SK-N-SH (cell line): Measurements from ENCODE around the gene ZNF503. TPM values are rescaled to one million over a fixed set of nuclear protein-coding genes. Genes with fewer than 3 reads are reported as not detected.

ENCODE experiments used
- CTCF ChIA-PET: fragments of 300-600, 350-600 bp; formaldehyde crosslinking; extraction: SDS; loops from one replicate; lab custom pipeline; 2021; lab: Yijun Ruan, JAX
- POLR2A ChIA-PET: fragments of 350-600 bp; sonication (Branson Sonifier 250); formaldehyde crosslinking; extraction: SDS; loops from one replicate; lab custom pipeline; 2020; ENCODE audit warnings: antibody characterized with exemption, inconsistent platforms; lab: Yijun Ruan, JAX
- DNase-seq: peaks from one replicate; pipeline ENCODE4 v3.0.0; 2012
- H2AFZ ChIP-seq: fragments of 200-600 bp; sonication (generic); 2 replicates; pipeline ENCODE4 v1.8.1; 2016; ENCODE audit warnings: antibody characterized with exemption, mild to moderate bottlenecking, low read depth
- H3F3A ChIP-seq: fragments of 200-600 bp; sonication (generic); replicated peaks from 2 replicates; pipeline ENCODE3; 2016; ENCODE audit warnings: antibody characterized with exemption, mild to moderate bottlenecking; ENCODE audit not compliant: insufficient read depth
- H3K27ac ChIP-seq, 2 experiments: fragments of 200-500 bp in 1 of 2; fragments of 200-600 bp in 1 of 2; sonication (Bioruptor generic) in 1 of 2; sonication (generic), shearing (Covaris generic) in 1 of 2; 2 replicates each; pipeline versions ENCODE4 v1.5.1 to v1.6.1; 2014 to 2016; ENCODE audit warnings: low read depth in 2 of 2, inconsistent platforms in 1 of 2, low read length in 1 of 2, mild to moderate bottlenecking in 1 of 2, mixed read lengths in 1 of 2
- H3K27me3 ChIP-seq: fragments of 200-600 bp; sonication (generic), shearing (Covaris generic); 2 replicates; pipeline ENCODE4 v1.6.1; 2016; ENCODE audit warnings: mixed run types; ENCODE audit not compliant: insufficient read depth
- H3K36me3 ChIP-seq, 2 experiments: fragments of 200-500 bp in 1 of 2; fragments of 200-600 bp in 1 of 2; sonication (Bioruptor generic) in 1 of 2; sonication (generic) in 1 of 2; replicated peaks in 1 of 2; 2 replicates each; pipeline versions ENCODE3 to v1.5.1; 2014 to 2016; ENCODE audit warnings: low read length in 1 of 2, mild to moderate bottlenecking in 1 of 2; ENCODE audit not compliant: insufficient read depth in 2 of 2, control insufficient read depth in 1 of 2
- H3K4me1 ChIP-seq, 2 experiments: fragments of 200-500 bp in 1 of 2; fragments of 200-600 bp in 1 of 2; sonication (Bioruptor generic) in 1 of 2; sonication (generic), shearing (Covaris generic) in 1 of 2; 2 replicates each; pipeline versions ENCODE4 v1.5.1 to v1.6.1; 2014 to 2016; ENCODE audit warnings: low read depth in 1 of 2, low read length in 1 of 2, mixed run types in 1 of 2; ENCODE audit not compliant: insufficient read depth in 2 of 2, control insufficient read depth in 1 of 2
- H3K4me2 ChIP-seq: fragments of 200-600 bp; sonication (generic), shearing (Covaris generic); 2 replicates; pipeline ENCODE4 v1.6.1; 2017; ENCODE audit warnings: mixed run types
- H3K4me3 ChIP-seq, 2 experiments: fragments of 200-500 bp in 1 of 2; fragments of 200-600 bp in 1 of 2; sonication (Bioruptor generic) in 1 of 2; sonication (generic), shearing (Covaris generic) in 1 of 2; 2 replicates each; pipeline versions ENCODE4 v1.5.1 to v1.8.1; 2014 to 2016; ENCODE audit warnings: low read depth in 2 of 2, inconsistent platforms in 1 of 2, low read length in 1 of 2, mild to moderate bottlenecking in 1 of 2, mixed read lengths in 1 of 2, moderate library complexity in 1 of 2
- H3K79me2 ChIP-seq: fragments of 200-600 bp; sonication (generic); 2 replicates; pipeline ENCODE4 v1.8.1; 2017; ENCODE audit warnings: mild to moderate bottlenecking; ENCODE audit not compliant: insufficient read depth
- H3K9ac ChIP-seq: fragments of 200-600 bp; sonication (generic); 2 replicates; pipeline ENCODE4 v1.6.1; 2017; ENCODE audit warnings: mixed run types
- H3K9me2 ChIP-seq: fragments of 200-600 bp; sonication (generic); 2 replicates; pipeline ENCODE4 v1.6.1; 2017; ENCODE audit warnings: mixed run types
- H3K9me3 ChIP-seq: fragments of 200-600 bp; sonication (generic); 2 replicates; pipeline ENCODE4 v1.6.1; 2017; ENCODE audit warnings: mixed run types, mild to moderate bottlenecking, moderate library complexity
- H4K20me1 ChIP-seq: fragments of 200-600 bp; sonication (generic); 2 replicates; pipeline ENCODE4 v1.6.1; 2017; ENCODE audit warnings: mild to moderate bottlenecking, mixed run types; ENCODE audit not compliant: insufficient read depth
- ELF1 ChIP-seq: IDR thresholded peaks from 2 replicates; pipeline ENCODE4 v1.4.0; 2012
- FOSL2 ChIP-seq: IDR thresholded peaks from 2 replicates; pipeline ENCODE4 v1.4.0; 2012; ENCODE audit warnings: low read depth, mild to moderate bottlenecking, moderate library complexity, borderline replicate concordance
- GABPA ChIP-seq: IDR thresholded peaks from 2 replicates; pipeline ENCODE4 v1.4.0; 2012; ENCODE audit warnings: low read depth, mild to moderate bottlenecking
- MAX ChIP-seq: IDR thresholded peaks from 2 replicates; pipeline ENCODE4 v1.4.0; 2012; ENCODE audit warnings: low read depth
- NFIC ChIP-seq: IDR thresholded peaks from 2 replicates; pipeline ENCODE4 v1.4.0; 2012; ENCODE audit warnings: borderline replicate concordance
- RFX5 ChIP-seq: IDR thresholded peaks from 2 replicates; pipeline ENCODE4 v1.6.1; 2012; ENCODE audit warnings: mild to moderate bottlenecking, improper control_type of control experiment, low read length
- TCF12 ChIP-seq: IDR thresholded peaks from 2 replicates; pipeline ENCODE4 v1.4.0; 2012
- WGBS: methylation state at CpG from one replicate; pipeline ENCODE4 v1.1.6; 2017; ENCODE audit warnings: low lambda C conversion rate; 5-methylcytosine and 5-hydroxymethylcytosine counted together
- polyA plus RNA-seq, 3 experiments: library from polyadenylated mRNA; depleted of rRNA; stranded (reverse); fragments of >200 nt; gene quantifications; 2 replicates each; pipeline ENCODE4 v1.2.3, GENCODE V29; 2012
- TF ChIP-seq, protein P1 (sequence below): fragments of 200-600 bp; sonication (generic); IDR thresholded peaks from 2 replicates; pipeline ENCODE4 v1.6.1; 2017; ENCODE audit warnings: antibody characterized with exemption, mild to moderate bottlenecking, moderate library complexity

The ZNF503 gene
- polyA plus RNA-seq, 1 of the 3 experiments (the other 2 are of a cell fraction), result 5.9 TPM

GRCh38 chr10:75353183-75353582 lies 48.4 kb downstream of the ZNF503 start:
- ChIA-PET POLR2A (no interaction called here), CTCF (interaction anchor here (0.8 to 1.3 kb wide), 2 partner anchors 13 to 118 kb away, joined by 3 read pairs; partner anchors contain the start of gene COMTD1)
- Histone ChIP-seq H3K4me3 (no peak overlapping the region), H2AFZ (no peak overlapping the region), H3K9me2 (no peaks in the 10 kb centered on the region), H3F3A (no peaks in the 10 kb centered on the region), H3K9me3 (no peaks in the 10 kb centered on the region), H3K4me2 (no peak overlapping the region), H3K9ac (no peak overlapping the region), H3K36me3 (no peaks in the 10 kb centered on the region), H3K27ac (no peak overlapping the region), H3K27me3 (no peaks in the 10 kb centered on the region), H3K4me1 (no peaks in the 10 kb centered on the region; a peak in 1 of 4 replicates), H4K20me1 (no peaks in the 10 kb centered on the region), H3K79me2 (no peaks in the 10 kb centered on the region)
- 62% methylated on average over 4 of the region's 7 CpGs for WGBS
- no peak for TF ChIP-seq ELF1
- no peak for TF ChIP-seq NFIC
- no peak for TF ChIP-seq RFX5
- TF ChIP-seq GABPA, result no peak
- no peak for TF ChIP-seq TCF12
- no peak for DNase-seq

DNA sequence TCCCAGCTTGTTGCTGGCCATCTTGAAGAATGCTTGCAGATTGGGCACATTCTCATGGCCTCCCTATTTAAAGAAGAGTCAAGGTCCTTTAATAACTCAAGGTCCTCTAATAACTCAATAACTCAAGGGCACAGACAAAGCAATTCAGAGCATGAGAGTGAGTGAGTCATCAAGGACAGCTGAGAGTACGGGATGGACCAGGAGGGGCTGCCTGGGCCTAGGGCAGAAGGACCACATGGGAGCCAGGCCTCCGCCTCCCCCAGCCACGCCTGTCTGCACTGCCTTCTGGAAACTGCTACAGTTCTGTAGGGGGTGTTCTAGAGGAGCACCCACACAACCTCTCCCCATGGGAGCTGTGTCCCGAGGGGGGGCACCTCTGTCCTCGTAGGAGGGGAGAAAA lies 48.9 kb downstream of the ZNF503 start:
- Histone ChIP-seq H3K27ac (no peak overlapping the region), H4K20me1 (no peaks in the 10 kb centered on the region), H3K36me3 (no peaks in the 10 kb centered on the region), H3K9ac (no peak overlapping the region), H3F3A (no peaks in the 10 kb centered on the region), H3K79me2 (no peaks in the 10 kb centered on the region), H3K27me3 (no peaks in the 10 kb centered on the region), H3K4me2 (no peak overlapping the region), H3K9me2 (no peaks in the 10 kb centered on the region), H3K4me3 (no peak overlapping the region), H3K9me3 (no peaks in the 10 kb centered on the region), H3K4me1 (no peaks in the 10 kb centered on the region; a peak in 1 of 4 replicates), H2AFZ (no peak overlapping the region)
- WGBS, result 69% methylated on average over 4 of the region's 5 CpGs
- TF ChIP-seq FOSL2 (0 out of 2 replicates have a peak, but pooled peaks have one; percentile 13), RFX5 (no peak)
- TF ChIP-seq, protein P1, sequence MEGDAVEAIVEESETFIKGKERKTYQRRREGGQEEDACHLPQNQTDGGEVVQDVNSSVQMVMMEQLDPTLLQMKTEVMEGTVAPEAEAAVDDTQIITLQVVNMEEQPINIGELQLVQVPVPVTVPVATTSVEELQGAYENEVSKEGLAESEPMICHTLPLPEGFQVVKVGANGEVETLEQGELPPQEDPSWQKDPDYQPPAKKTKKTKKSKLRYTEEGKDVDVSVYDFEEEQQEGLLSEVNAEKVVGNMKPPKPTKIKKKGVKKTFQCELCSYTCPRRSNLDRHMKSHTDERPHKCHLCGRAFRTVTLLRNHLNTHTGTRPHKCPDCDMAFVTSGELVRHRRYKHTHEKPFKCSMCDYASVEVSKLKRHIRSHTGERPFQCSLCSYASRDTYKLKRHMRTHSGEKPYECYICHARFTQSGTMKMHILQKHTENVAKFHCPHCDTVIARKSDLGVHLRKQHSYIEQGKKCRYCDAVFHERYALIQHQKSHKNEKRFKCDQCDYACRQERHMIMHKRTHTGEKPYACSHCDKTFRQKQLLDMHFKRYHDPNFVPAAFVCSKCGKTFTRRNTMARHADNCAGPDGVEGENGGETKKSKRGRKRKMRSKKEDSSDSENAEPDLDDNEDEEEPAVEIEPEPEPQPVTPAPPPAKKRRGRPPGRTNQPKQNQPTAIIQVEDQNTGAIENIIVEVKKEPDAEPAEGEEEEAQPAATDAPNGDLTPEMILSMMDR, result no peak
- POLR2A ChIA-PET, result no interaction called here
- CTCF ChIA-PET, result interaction anchor here (1.3 kb wide), 1 partner anchor 118 kb away, joined by 3 read pairs; the partner anchor contains the start of gene COMTD1
- no peak for DNase-seq

GRCh38 chr10:75351637-75352036 lies 49.9 kb downstream of the ZNF503 start:
- H3K4me1 ChIP-seq, result no peaks in the 10 kb centered on the region; a peak in 1 of 4 replicates
- no peak overlapping the region for H2AFZ ChIP-seq
- H3K9ac ChIP-seq, result no peak overlapping the region
- CTCF ChIA-PET, result no interaction called here
- no peaks in the 10 kb centered on the region for H3K79me2 ChIP-seq
- no peak for TF ChIP-seq MAX
- TF ChIP-seq, all 33 proteins: peak for 0
- WGBS, result 84% methylated on average over 3 of the region's 3 CpGs
- H3K27me3 ChIP-seq, result no peaks in the 10 kb centered on the region
- no peak overlapping the region for H3K27ac ChIP-seq
- no peaks in the 10 kb centered on the region for H3K9me2 ChIP-seq
- no peaks in the 10 kb centered on the region for H3K9me3 ChIP-seq
- no peaks in the 10 kb centered on the region for H4K20me1 ChIP-seq
- H3K4me2 ChIP-seq, result no peak overlapping the region
- DNase-seq, result no peak
- H3K4me3 ChIP-seq, result no peak overlapping the region
- POLR2A ChIA-PET, result no interaction called here
- no peaks in the 10 kb centered on the region for H3K36me3 ChIP-seq
- H3F3A ChIP-seq, result no peaks in the 10 kb centered on the region
